Amniotic epithelial cell (primary cell): ENCODE results near the gene PLCD1.
"Not testable (repeated sequence)": the region's sequence is repeated elsewhere in the genome, so short reads cannot be mapped to it uniquely, and the experiment has no call there.

ENCODE experiments used
- DNase-seq: peaks from one replicate; pipeline ENCODE4 v3.0.0-alpha.2; 2010; ENCODE audit warnings: low read depth

The PLCD1 gene

DNA sequence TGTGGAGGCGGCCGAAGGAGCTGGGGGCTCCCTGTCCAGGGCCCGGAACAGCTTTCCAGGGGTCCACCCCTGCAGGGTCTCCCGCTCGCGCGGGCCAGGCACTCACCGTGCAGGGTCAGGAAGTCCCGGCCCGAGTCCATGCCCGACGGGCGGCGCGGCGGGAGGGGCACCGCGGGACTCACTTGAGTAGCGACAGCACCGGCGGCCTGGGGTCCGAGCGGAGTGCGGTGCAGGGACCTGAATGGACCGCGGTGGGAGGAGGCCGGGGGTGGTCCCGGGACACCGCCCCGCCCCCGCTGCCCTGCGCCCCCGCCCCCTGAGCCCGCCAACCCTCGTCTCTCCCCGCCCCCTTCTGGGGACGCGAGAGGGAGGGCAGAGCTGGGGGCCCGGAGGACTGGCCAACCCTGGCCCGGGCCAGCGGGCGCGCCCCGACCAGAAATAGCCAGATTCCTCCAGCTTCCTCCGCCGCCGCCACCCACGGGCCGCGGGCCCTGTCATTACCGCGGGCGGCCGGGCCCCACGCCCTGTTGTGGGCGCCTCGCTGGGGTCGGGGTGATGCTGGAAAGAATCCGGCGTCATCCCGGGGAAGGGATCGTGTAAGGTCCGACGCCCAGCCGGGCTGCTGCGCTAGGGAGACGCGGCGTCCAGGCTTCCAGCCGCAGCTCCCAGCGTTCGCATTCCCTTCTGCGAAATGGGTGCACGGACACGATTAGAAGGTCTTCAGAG is at the start of gene PLCD1:
Gene PLCD1 (minus strand): TSS at position 243 of the 726 bp plus-strand sequence. CDS start 103 bp downstream, at position 140.
- DNase-seq: peak; percentile 20

DNA sequence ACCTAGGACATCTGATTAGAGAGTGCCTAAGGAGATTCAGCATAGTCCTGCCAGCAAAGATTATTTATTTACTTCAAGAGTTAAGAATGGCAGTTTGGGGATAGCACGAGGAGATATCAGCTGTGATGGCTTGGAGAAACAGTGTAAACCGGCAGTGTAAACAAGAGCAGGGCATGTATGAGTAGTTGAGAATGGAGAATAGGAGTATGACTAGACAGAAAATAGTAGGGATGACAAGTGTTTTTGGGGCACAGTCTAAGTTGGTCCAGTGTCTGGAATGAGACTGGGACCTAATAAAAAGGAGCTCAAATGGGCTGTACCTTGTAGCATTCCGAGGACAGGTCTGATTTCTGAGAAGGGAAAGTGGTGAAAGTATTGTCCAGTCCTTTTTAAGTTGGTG is 47.6 kb upstream of the PLCD1 start:
- not testable (repeated sequence) for DNase-seq

DNA sequence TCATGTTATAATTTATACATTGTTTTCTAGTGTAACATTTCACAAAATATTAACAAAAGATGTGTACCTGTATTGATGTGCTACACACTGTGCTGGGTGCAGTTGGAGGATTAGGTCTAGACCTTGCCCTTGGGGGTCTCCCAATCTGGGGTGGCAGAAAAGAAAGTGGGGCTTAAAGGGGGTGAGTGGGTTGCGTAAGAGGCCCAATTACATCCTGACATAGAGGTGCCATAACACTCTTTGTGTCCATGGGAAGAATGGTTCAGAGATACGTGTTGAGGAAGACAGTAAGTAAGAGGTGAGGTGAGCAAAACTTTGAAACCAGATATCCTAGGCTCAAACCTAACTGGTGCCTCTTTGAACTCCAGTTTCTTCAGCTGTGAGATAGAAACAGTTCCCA is 40.6 kb upstream of the PLCD1 start:
- DNase-seq: no peak

DNA sequence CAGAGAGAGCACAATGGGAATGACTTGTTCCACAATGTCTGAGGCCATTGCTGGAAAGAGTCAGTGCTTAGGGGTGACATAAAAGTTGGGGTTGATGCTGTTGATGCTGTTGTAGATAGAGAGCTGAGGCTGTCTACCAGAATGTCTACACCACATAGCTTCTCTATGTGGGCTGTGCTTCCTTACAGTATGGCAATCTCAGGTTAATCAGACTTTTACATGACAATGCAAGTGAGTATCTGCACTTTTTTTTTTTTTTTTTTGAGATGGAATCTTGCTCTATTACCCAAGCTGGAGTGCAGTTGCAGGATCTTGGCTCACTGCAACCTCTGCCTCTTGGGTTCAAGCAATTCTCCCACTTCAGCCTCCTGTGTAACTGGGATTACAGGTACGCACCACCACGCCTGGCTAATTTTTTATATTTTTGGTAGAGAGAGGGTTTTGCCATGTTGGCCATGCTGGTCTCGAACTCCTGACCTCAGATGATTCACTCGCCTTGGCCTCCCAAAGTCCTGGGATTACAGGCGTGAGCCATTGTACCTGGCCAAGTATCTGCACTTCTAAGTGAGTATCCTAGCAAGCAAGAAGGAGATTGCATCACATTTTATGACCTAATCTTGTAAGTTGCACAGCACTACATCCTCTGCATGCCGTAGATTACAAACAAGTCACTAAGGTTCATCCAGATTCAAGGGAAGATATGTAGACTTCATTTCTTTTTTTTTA is 38.2 kb upstream of the PLCD1 start:
- DNase-seq: peak; percentile 70

DNA sequence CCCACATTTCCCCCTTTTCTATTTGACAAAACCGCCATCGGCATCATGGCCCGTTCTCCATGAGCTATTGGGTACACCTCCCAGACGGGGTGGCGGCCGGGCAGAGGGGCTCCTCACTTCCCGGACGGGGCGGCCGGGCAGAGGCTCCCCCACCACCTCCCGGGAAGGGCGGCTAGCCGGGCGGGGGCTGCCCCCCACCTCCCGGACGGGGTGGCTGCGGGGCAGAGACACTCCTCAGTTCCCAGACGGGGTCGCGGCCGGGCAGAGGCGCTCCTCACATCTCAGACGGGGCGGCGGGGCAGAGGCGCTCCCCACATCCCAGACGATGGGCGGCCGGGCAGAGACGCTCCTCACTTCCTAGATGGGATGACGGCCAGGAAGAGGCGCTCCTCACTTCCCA is 35.0 kb upstream of the PLCD1 start:
- not testable (repeated sequence) for DNase-seq

DNA sequence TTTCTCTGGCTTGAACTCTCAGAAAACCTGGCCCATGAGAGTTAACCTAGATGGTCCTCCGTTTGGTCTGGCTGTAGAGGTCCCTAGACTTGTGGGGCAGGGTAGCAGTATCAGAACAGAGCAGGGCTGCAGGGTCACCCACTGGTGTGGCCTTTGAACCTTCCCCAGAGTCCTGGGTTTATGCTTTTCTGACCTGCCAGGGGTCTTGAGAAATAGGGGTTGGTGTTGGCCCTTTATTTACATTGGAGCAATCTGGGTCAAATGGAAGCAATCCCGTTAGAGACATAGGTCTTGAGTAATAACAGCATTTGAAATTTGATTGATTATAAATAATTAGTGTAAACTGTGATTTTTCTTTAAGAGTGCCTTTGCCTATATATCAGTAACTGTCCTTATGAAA is 33.4 kb upstream of the PLCD1 start:
- DNase-seq: no peak

DNA sequence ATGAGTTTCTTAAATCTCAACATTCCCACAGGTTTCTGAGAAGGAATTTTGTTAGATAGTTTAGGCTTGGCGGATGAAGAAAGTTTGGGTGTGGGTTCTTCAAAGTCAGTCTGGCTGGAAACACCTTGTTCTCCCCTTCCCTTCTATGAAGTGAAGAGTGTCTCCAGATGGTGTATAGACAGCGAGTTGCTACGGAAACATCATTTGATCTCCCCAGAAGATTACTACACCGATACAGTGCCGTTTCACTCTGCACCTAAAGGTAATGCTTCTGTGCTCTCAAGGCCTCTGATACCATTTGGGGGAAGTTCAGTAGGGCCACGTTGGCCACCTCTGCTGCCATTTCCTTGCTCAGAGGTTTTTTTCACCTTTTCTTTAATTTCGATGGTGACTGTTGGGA is 30.1 kb upstream of the PLCD1 start:
- no peak for DNase-seq

DNA sequence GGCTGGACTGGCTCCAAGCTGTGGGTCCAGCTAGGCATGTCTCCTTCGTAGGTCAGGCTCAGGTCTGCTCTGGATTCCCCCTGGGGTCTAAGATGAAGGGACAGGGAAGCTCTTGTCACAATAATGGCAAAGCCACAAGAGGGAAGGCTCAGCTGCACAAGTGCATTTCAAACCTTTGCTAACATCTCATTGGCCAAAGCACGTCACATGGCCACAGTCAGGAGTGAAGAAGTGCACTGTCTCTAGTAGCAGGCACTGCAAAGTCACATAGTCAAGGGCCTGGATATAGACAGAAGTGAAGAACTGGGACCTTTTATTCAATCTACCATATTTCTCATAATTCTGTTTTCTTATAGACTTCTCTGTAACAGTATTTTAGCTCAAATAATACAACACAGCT is 29.7 kb upstream of the PLCD1 start:
- DNase-seq: no peak

DNA sequence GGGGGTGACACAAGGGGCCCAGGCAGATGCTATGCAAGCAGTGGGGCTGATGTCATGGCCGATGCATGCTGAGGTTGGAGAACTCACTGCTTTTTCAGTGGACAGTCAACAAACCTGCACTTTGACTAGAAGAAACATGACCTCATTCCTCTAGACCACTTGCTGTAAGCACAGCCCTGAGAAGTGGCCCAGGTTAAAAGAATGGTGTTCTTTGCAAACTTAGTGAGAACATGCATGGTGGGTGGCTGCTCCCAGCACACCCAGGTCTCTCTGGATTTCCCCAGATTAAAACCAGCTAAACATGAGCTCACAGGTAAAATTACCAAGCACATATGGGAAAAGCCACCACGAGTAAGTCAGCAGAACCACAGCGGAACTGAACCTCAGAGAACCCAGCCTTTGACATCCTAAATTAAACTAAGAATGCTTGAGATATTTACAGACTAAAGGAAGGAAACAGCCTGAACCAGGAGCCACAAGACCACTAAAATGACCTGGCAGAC is 25.1 kb upstream of the PLCD1 start:
- DNase-seq: no peak

DNA sequence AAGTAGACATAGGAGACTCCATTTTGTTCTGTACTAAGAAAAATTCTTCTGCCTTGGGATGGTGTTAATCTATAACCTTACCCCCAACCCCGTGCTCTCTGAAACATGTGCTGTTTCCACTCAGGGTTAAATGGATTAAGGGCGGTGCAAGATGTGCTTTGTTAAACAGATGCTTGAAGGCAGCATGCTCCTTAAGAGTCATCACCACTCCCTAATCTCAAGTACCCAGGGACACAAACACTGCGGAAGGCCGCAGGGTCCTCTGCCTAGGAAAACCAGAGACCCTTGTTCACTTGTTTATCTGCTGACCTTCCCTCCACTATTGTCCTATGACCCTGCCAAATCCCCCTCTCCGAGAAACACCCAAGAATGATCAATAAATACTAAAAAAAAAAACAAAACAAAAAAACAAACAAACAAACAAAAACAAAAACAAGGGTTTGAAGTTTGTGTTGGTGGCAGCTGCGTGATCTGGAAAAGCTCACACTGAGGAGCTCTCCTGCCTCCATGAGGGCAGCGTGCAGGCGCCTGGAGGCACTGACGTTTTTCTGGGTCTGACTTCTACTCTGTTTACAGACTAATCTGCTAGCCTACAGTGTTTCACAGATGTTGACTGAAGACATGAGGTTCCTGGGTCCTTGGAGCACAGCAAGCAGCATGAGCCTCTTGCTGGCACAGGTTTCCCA is 24.5 kb upstream of the PLCD1 start:
- not testable (repeated sequence) for DNase-seq

DNA sequence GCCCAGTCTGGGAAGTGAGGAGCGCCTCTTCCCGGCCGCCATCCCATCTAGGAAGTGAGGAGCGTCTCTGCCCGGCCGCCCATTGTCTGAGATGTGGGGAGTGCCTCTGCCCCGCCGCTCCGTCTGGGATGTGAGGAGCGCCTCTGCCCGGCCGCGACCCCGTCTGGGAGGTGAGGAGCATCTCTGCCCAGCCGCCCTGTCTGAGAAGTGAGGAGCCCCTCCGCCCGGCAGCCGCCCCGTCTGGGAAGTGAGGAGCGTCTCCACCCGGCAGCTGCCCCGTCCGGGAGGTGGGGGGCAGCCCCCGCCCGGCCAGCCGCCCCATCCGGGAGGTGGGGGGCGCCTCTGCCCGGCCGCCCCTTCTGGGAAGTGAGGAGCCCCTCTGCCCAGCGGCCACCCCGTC is 23.8 kb upstream of the PLCD1 start:
- not testable (repeated sequence) for DNase-seq

DNA sequence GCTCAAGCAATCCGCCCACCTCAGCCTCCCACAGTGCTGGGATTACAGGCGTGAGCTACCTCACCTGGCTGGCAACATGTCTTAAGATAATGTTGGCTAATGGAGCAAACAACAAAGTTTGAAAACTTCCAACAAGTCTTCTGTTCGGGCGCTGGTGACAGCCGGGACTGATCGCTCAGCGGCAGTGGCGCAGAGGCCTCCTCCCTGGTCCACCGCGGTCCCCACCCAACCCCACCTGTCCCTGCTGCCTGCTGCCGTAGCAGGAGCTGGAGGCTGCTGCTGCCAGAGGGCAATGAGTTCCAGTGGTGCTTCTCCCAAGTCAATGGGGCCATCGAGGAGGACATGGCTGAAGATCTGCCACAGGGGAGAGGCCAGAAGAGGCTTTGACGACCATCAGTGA is 21.7 kb upstream of the PLCD1 start:
- DNase-seq: no peak

DNA sequence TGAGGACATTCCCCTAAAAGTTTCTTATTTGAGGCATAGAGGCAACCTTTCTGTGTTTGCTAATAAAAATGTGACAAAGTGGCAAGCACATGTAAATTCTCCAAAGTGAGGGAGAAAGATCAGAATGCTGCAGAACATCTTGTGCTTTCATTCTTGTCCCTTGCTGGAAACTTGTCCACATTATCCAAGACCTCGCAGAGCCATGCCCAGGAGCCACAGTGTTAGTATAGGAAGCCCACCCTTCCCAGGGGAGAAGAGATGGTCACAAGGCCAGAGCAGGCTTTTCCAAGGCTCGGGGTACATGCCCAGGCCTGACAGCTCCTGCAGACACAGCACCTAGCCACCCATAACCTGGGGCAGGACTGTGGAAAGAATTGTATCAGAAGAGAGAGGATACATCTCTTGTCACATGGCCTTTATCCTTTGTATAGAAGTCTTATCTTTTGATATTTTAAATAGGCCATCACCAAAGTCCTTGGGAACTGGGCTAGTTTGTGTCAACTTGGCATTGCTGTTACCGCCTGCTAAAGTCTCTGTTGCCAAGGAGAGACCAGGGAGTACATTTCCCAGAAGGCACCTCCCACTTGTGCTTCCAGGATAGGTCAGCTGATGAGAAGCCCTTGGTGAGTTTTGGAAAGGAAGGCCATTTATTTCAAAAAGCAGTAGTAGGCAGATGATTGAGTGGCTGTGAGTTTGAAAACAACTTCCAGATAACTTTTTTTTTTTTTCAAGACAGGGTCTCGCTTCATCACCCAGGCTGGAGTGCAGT is 20.1 kb upstream of the PLCD1 start:
- DNase-seq: peak; percentile 31

DNA sequence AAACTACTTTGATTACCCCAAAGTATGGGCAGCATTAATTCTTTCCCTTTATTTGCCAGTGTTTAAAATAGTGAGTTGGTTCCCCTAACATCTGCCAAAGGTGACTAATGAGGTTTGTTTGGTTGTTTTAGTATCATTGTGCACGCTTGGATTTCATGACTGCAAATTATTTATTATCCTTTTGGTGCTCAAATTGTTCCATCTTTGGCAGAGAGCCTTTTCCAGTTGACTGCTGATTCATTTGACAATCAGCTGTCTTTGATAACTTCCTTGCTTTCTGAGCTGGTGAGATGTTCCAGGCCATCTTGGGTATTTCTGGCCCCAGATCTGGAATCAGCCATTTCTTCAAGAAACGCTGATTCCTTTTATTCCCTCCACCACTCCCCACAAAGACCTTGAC is 18.5 kb upstream of the PLCD1 start:
- DNase-seq: no peak

DNA sequence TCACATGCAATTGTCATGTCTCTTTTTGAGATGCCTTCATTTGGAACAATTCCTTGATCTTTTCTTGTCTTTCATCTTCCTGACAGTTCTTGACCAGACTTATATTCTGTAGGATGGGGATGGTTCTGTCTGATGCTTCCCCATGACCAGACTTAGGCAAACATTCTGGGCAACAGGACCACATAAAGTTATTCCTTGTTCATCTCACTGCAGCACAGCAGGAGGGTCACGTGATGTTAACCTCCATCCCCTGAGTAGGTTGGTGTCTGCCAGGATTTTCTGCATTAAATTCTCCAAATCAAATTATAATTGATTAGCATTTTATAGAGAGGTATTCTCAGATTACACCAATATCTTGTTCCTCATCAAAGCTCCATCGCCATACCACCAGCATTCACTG is 17.4 kb upstream of the PLCD1 start:
- no peak for DNase-seq

DNA sequence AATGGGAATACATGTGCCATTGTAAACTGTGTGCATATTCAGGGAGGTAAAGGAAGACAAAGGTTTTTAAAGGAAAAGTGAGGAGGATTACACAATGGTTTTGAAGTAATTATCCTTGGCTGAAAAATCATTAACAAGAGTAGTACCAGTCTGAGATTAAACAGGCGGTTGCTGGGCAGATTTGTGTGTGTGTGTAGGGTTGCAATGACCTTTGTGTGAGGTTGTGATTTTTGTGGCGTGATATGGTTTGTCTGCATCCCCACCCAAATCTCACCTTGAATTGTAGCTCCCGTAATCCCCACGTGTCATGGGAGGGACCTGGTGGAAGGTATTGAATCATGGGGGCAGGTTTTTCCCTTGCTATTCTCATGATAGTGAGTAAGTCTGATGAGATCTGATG is 16.6 kb upstream of the PLCD1 start:
- no peak for DNase-seq

DNA sequence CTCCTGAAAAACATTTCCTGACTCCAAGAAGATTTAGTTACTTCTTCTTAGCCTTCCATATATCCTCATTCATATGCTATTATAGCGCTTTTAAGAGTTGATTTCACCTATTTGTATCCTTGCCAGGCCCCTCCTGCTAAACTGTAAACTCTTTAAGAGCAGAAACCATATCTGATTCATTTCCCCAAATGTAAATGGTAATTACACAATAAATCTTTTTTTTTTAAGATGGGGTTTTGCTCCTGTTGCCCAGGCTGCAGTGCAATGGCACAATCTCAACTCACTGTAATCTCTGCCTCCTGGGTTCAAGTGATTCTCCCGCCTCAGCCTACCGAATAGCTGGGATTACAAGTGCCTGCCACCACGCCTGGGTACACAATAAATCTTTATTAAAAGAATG is 14.0 kb upstream of the PLCD1 start:
- no peak for DNase-seq

DNA sequence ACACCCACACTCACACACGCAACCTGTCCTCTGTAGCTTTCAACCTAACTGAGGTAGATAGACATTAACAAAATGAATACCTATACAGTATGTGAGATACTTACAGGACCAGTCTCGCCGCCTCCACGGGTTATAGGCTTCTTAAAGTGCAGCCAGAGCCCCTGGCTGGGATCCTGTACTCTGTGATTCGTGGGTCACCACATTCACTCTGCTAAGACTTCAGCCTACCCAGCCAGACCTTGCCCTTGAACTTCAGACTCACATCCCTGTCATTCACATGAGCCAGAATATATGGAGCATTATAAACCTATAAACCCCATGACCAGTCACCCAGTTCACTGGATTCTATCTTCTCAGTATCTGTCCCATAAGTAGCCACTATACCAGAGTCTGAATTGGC is 11.0 kb upstream of the PLCD1 start:
- no peak for DNase-seq

DNA sequence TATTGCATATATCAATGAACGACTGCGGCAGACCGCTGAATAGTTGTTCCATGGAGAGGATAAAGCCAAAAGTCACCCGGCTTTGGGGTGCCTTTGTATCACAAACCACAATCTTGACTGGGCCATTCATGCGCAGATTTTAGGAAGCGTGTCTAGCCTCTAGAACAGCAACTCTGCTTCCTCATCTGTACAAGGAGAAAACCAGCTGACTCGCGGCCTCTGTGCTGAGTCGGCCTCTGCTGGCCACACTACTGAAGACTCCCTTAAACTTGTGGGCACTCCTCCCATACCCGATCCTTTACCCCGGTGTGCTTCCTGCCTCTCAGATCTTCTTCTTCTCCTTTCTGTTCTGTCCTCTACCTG is 10.4 kb upstream of the PLCD1 start:
- DNase-seq: peak; percentile 33

DNA sequence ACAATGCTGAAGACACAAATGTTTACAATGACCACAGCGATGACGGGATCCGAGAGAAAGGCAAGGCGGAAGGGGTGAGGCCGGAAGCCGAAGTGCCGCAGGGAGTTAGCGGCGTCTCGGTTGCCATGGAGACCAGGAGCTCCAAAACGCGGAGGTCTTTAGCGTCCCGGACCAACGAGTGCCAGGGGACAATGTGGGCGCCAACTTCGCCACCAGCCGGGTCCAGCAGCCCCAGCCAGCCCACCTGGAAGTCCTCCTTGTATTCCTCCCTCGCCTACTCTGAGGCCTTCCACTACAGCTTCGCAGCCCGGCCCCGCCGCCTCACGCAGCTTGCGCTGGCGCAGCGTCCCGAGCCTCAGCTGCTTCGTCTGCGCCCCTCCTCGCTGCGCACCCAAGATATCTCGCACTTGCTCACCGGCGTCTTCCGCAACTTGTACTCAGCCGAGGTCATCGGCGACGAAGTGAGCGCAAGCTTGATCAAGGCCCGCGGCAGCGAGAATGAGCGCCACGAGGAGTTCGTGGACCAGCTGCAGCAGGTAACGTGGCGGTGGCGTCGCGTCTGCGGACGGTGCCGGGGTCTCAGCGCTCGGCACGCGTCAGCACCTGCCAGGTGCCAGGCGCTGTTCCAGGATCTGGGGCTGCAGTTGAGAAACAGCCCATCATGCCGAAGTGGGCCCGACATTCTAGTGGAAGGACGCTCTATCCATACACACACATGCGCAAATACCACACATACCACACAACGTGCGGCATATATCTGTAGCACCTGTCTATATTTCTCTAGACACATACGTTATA is 9.9 kb upstream of the PLCD1 start, which contains the start of gene DLEC1:
Gene DLEC1 (plus strand): TSS at position 108 of the 798 bp plus-strand sequence. CDS start 18 bp downstream, at position 126.
- peak; percentile 43 for DNase-seq

DNA sequence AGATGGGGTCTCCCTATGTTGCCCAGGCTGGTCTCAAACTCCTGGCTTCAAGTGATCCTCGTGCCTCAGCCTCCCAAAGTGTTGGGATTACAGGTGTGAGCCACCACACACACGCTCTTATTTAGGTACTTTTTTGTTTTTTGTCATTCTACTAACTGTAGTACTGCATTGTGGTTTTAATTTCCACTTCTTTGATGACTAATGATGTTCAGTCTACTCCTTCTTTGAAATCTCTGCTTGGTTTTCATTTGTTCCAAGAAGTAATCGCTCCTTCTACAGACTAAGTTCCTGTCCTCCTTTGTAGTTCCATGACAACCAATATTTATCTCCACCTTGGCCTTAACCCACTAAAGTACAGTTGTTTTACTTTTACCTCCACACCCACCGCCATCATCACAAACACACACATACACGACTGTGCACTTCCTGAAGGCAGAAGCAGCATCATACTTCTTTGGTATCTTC is 9.0 kb upstream of the PLCD1 start:
- no peak for DNase-seq
